ENCODE measurements around the gene TBC1D21. TPM values are rescaled to one million over a fixed set of nuclear protein-coding genes. Genes with fewer than 3 reads are reported as not detected.
"Not testable (repeated sequence)": the region's sequence is repeated elsewhere in the genome, so short reads cannot be mapped to it uniquely, and the experiment has no call there.

The TBC1D21 gene
- total RNA-seq, 3 donors from 2014 or later, result not detected

DNA sequence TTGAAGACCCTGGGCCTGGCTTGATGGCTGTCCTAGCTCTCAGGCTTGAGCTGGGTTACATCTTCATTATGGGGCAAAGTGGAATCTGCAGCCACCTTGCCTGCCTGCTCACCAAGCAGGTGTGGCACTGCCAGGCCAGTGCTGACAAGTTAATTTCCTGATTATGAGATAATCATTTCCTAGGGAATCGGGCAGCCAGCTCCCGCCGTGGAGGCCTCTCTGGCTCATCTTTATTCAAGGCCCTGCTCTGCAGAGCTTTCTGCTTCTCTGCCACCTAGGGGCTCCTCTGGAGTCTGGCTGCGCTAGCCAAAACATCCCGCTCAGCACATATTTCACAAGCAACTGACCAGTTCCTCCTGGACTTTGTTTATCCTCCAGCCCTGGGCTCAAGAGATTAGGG is 62.8 kb downstream of the TBC1D21 start:
- intact Hi-C loops (cut with DNase I; ENCODE audit: low total_unique reads), result no loop called here
- DNase-seq (ENCODE audit: low spot score in 2 of 2), result no peak
- H3K36me3 ChIP-seq, result no peaks in the 10 kb centered on the region
- no peaks in the 10 kb centered on the region for H3K9me3 ChIP-seq
- peak overlapping the region in 1 of 2 donors; percentile 49 for H3K27ac ChIP-seq
- no peak overlapping the region for H3K4me3 ChIP-seq
- no peaks in the 10 kb centered on the region for H3K27me3 ChIP-seq
- TF ChIP-seq, protein P1, sequence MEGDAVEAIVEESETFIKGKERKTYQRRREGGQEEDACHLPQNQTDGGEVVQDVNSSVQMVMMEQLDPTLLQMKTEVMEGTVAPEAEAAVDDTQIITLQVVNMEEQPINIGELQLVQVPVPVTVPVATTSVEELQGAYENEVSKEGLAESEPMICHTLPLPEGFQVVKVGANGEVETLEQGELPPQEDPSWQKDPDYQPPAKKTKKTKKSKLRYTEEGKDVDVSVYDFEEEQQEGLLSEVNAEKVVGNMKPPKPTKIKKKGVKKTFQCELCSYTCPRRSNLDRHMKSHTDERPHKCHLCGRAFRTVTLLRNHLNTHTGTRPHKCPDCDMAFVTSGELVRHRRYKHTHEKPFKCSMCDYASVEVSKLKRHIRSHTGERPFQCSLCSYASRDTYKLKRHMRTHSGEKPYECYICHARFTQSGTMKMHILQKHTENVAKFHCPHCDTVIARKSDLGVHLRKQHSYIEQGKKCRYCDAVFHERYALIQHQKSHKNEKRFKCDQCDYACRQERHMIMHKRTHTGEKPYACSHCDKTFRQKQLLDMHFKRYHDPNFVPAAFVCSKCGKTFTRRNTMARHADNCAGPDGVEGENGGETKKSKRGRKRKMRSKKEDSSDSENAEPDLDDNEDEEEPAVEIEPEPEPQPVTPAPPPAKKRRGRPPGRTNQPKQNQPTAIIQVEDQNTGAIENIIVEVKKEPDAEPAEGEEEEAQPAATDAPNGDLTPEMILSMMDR (IDR thresholded peaks at IDR 0.05), result no peak
- TF ChIP-seq POLR2AphosphoS5 (IDR thresholded peaks at IDR 0.05) (no peak), POLR2A (IDR thresholded peaks at IDR 0.05) (no peak)
- no peaks in the 10 kb centered on the region for H3K4me1 ChIP-seq

- peak overlapping the region in 1 of 2 donors; percentile 49 for H3K27ac ChIP-seq
- TF ChIP-seq POLR2AphosphoS5 (IDR thresholded peaks at IDR 0.05) (no peak), POLR2A (IDR thresholded peaks at IDR 0.05) (no peak)
- TF ChIP-seq, protein P1 (IDR thresholded peaks at IDR 0.05), result no peak
- no peak overlapping the region for H3K4me3 ChIP-seq
- H3K27me3 ChIP-seq, result no peaks in the 10 kb centered on the region
- intact Hi-C loops (cut with DNase I; ENCODE audit: low total_unique reads), result no loop called here
- H3K9me3 ChIP-seq, result no peaks in the 10 kb centered on the region
- H3K36me3 ChIP-seq, result no peaks in the 10 kb centered on the region
- no peaks in the 10 kb centered on the region for H3K4me1 ChIP-seq
- DNase-seq (ENCODE audit: low spot score in 2 of 2), result no peak
These were observed 63.4 kb downstream of the TBC1D21 start for GRCh38 chr15:73936588-73937290.

DNA sequence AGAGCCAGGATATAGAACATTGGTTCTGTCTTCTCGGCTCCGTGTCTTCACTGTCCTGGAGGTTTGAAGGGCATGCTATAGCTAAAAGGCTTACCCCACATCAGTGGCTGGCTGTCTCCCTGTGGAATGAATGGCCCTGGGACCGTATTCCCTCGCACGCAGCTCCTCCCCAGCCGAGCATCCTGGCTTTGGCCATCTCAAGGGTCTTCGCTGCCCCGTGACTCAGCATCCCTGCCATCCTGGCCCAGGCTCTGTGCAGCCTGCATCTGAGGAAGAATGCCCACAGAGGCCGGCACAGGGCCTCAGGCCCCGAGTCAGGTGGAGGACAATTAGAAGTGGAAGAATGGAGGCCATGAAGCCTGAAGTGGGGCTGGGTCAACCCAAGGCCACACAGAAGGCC is 63.9 kb downstream of the TBC1D21 start:
- intact Hi-C loops (cut with DNase I; ENCODE audit: low total_unique reads), result no loop called here
- TF ChIP-seq, protein P1 (IDR thresholded peaks at IDR 0.05), result no peak
- TF ChIP-seq POLR2A (IDR thresholded peaks at IDR 0.05) (no peak), POLR2AphosphoS5 (IDR thresholded peaks at IDR 0.05) (no peak)
- Histone ChIP-seq H3K36me3 (no peaks in the 10 kb centered on the region), H3K4me1 (no peaks in the 10 kb centered on the region), H3K27me3 (no peaks in the 10 kb centered on the region), H3K9me3 (no peaks in the 10 kb centered on the region), H3K4me3 (no peak overlapping the region), H3K27ac (no peak overlapping the region)
- no peak for DNase-seq (ENCODE audit: low spot score in 2 of 2)

DNA sequence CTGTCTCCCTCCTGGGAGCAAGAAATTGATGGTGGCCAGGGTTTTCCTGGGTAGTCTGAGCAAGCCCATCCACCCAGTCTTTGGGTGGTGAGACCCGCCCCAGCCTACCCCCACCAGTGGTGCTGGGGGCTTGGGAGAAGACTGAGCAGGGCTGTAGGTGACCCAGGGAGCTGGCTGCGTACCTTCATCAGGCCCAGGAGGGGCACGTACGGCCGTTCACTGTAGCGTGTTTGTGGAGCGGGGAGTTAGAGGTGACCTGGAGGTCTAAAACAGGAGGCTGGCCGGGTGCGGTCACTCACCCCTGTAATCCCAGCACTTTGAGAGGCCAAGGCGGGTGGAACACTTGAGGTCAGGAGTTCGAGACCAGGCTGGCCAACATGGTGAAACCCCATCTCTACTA is 64.4 kb downstream of the TBC1D21 start:
- H3K4me1 ChIP-seq, result no peaks in the 10 kb centered on the region
- no peaks in the 10 kb centered on the region for H3K9me3 ChIP-seq
- no peaks in the 10 kb centered on the region for H3K36me3 ChIP-seq
- H3K27me3 ChIP-seq, result no peaks in the 10 kb centered on the region
- no peak overlapping the region for H3K27ac ChIP-seq
- intact Hi-C loops (cut with DNase I; ENCODE audit: low total_unique reads), result no loop called here
- TF ChIP-seq, protein P1 (IDR thresholded peaks at IDR 0.05), result no peak
- TF ChIP-seq POLR2A (IDR thresholded peaks at IDR 0.05) (no peak), POLR2AphosphoS5 (IDR thresholded peaks at IDR 0.05) (no peak)
- no peak overlapping the region for H3K4me3 ChIP-seq
- DNase-seq (ENCODE audit: low spot score in 2 of 2), result no peak

DNA sequence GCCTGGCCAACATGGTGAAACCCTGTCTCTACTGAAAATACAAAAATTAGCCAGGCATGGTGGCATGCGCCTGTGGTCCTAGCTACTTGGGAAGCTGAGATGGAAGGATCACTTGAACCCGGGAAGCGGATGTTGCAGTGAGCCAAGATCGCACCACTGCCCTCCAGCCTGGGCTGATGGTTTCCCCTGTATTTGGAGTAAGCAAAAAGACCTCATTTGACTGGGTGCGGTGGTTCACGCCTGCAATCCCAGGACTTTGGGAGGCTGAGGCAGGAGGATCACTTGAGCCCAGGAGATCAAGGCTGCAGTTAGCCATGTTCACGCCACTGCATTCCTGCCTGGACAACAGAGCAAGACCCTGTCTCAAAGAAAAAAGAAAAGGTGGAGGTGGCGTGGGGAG is 65.2 kb downstream of the TBC1D21 start:
- H3K4me3 ChIP-seq; H3K9me3 ChIP-seq; H3K36me3 ChIP-seq; DNase-seq (ENCODE audit: low spot score in 2 of 2); H3K27me3 ChIP-seq; intact Hi-C loops (cut with DNase I; ENCODE audit: low total_unique reads); H3K4me1 ChIP-seq; H3K27ac ChIP-seq: not testable (repeated sequence)

Other genes with a start within 250 kb of the TBC1D21 start
- gene NPTN, start 240.2 kb upstream of the TBC1D21 start, total RNA-seq, result 100 to 1,000 TPM in 2 of 3 donors, 10 to 100 TPM in 1; 82.1 to 107 (median 104) TPM
- gene CD276, start 189.2 kb upstream of the TBC1D21 start, total RNA-seq, result 100 to 1,000 TPM in 1 of 3 donors, 10 to 100 TPM in 2; 20.9 to 119 (median 73.7) TPM
- 1 to 10 TPM; 1.9 to 8.3 (median 2.0) TPM for gene INSYN1, start 120.2 kb upstream of the TBC1D21 start, total RNA-seq
- 10 to 100 TPM in 2 of 3 donors, 1 to 10 TPM in 1; 5.6 to 11.3 (median 10.8) TPM for gene LOXL1, start 52.9 kb downstream of the TBC1D21 start, total RNA-seq
- gene STOML1, start 118.7 kb downstream of the TBC1D21 start, total RNA-seq, result 10 to 100 TPM in 1 of 3 donors, 1 to 10 TPM in 2; 8.5 to 10.7 (median 9.7) TPM
- 100 to 1,000 TPM in 1 of 3 donors, 10 to 100 TPM in 2; 37.8 to 103 (median 49.8) TPM for gene PML, start 121.2 kb downstream of the TBC1D21 start, total RNA-seq
- gene GOLGA6A, start 209.0 kb downstream of the TBC1D21 start, total RNA-seq, result 1 to 10 TPM in 1 of 3 donors, not detected in 2; 1.0 TPM